ENCODE data around the gene IFNLR1.

Gene IFNLR1

GRCh38 chr1:24175033-24175755 lies 11.9 kb downstream of the IFNLR1 start:
- DNase-seq: no peak

DNA sequence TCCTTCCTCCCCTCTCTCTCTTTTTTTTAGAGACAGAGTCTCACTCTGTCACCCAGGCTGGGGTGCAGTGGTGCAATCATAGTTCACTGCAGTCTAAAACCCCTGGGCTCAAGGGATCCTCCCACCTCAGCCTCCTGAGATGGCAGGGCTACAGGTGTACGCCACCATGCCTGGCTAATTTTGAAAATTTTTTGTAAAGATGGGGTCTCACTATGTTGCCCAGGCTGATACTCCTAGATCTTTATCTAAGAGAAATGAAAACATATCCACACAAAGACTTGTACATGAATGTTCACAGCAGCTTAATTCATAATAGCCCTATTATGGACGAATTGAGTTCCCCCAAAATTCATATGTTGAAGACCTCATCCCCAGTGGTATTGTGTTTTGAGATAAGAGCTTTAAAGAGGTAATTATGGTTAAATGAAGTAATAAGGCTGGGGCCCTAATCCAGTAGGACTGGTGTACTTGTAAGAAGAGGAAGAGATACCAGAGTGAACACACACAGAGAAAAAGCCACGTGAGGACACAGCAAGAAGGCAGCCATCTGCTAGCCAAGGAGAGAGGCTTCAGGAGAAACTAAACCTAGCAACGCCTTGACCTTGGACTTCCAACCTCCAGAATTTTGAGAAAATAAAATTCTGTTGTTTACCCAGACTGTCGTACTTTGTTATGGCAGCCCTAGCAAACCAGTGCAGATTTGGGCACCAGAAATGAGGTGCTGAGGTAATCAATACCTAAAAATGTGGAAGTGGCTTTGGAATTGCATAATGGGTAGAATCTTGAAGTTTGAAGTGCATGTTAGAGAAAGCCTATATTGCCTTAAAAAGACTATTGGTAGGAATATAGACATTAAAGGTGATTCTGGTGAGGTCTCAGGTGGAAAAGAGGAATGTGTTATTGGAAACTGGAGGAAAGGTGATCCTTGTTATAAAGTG lies 13.2 kb downstream of the IFNLR1 start:
- DNase-seq: no peak

GRCh38 chr1:24172598-24172997 lies 14.5 kb downstream of the IFNLR1 start:
- no peak for DNase-seq

- DNase-seq: no peak
Measured at GRCh38 chr1:24169286-24169685, 17.8 kb downstream of the IFNLR1 start.

- DNase-seq: no peak
Measured at GRCh38 chr1:24168245-24168644, 18.8 kb downstream of the IFNLR1 start.

DNA sequence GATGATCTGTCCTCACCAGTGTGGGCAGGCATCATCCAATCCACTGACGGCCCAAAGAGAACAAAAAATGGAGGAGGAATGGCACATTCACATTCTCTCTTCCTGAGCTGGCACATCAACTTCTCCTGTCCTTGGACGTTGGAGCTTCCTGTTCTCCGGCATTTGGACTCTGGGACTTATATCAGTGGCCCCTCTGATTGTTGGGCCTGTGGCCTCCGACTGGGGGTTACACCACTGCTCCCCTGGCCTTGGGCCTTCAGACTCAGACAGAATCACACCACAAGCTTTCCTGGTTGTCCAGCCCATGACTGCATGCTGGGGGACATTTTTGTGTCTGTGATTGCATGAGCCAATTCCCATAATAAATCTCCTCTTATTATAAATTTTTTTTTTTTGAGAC lies 20.1 kb downstream of the IFNLR1 start:
- no peak for DNase-seq

- DNase-seq: no peak
Measured at GRCh38 chr1:24165500-24165899, 21.6 kb downstream of the IFNLR1 start.

GRCh38 chr1:24164004-24164403 lies 23.1 kb downstream of the IFNLR1 start:
- DNase-seq: no peak

DNA sequence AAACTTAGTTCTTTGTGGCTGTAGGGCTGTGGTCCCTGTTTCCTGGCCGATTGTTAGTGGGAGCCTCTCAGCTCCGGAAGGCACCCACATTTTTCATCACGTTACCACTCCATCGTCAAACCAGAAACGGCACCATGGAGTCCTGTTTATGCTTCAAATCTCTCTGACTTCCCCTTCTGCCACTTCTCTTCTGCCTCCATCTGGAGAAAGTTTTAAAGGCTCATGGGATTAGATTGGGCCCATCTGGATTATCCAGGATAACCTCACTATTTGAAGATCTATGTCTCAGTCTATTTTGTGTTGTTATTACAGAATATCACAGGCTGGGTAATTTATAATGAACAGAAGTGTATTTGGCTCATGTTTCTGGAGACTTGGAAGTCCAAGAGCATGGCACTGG lies 24.9 kb downstream of the IFNLR1 start:
- peak; percentile 87 to 96 for DNase-seq

DNA sequence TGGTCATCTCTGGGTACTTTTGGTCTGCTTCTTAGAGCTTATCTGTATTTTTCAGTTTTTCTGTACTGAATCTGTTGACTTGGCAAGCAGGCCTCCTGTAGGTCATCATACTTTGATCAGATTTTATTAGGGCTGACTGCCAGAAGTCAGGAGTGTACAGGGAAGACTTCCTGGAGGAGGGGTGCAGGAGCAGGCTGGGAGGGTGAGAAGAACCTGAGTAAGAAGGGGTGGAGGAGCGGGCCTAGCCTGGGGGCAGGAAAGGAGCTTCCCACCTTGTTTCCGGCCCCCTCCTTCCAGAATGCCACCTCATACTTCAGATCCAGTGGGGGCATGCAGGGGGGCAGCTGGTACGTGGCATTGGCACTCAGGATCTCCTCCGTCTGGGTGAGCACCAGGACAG lies 25.8 kb downstream of the IFNLR1 start:
- DNase-seq: no peak

DNA sequence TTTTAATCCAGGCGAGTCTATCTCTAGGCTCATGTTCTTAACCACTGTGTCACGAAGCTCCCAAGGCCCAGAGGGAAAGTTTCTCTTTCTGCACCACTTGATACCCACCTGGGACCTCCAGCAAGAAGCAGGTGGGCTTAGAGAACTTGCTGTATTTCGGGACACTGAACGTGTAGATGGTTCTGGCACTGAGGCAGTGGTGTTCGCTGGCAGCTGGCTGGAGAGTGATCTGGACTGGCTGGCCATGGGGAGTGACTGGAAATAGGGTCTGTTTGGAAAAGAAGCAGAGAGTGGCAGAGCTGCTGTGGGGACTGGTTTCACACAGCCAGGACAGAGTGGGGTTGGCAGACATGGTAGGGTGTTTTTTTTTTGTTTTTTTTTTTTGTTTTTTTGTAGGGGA lies 27.7 kb downstream of the IFNLR1 start:
- DNase-seq: no peak

DNA sequence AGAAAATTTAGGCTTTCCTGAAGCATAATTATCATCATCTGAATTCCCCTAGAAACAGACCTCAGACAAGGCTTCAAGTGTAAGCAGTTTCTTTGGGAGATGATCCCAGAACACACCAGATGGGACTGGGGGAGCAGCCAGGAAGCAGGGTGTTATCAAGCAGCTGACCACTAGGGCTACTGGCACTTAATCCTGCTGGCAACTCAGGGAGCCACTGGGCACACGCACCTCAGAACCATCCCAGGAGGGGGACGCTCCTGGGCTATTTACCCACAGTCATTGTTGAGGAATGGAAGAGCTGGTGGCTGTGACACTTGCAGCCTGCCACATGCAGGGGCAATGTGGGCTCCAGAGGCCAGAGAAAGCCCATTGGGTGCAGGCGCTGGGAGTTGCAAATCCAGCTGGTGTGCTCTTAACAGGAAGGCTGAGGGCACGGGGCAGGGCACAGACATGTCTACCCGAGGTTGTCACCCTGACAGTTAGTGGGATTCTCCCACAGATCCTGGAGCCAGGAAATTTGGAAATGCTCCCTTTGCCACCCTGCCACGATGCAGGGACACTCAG lies 29.1 kb downstream of the IFNLR1 start:
- peak in 1 of 2 experiments; percentile 61 for DNase-seq

GRCh38 chr1:24156542-24157260 lies 30.4 kb downstream of the IFNLR1 start:
- DNase-seq: no peak

GRCh38 chr1:24155011-24155782 lies 31.9 kb downstream of the IFNLR1 start:
- DNase-seq: no peak

DNA sequence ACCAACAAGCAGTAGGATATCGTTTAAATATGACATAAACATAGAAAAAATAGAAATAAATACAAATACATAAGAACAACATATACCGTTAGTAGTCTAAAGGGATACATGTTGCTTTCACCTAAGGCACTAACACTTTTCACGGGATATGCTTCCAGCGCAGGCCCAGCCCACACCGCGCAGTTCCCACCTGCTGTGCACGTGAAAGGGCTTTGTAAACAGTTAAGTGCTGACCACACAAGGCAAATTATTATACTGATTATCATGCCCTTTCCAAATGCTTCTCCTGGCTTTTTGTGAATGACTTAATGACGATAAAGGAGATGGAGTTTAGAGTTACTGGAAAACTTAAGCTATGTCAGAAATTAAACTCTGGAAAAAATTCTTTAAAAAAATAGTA lies 32.9 kb downstream of the IFNLR1 start:
- no peak for DNase-seq

- no peak for DNase-seq
Measured at GRCh38 chr1:24152631-24153494, 34.2 kb downstream of the IFNLR1 start.

GRCh38 chr1:24151175-24151533 lies 35.9 kb downstream of the IFNLR1 start:
- DNase-seq: no peak

DNA sequence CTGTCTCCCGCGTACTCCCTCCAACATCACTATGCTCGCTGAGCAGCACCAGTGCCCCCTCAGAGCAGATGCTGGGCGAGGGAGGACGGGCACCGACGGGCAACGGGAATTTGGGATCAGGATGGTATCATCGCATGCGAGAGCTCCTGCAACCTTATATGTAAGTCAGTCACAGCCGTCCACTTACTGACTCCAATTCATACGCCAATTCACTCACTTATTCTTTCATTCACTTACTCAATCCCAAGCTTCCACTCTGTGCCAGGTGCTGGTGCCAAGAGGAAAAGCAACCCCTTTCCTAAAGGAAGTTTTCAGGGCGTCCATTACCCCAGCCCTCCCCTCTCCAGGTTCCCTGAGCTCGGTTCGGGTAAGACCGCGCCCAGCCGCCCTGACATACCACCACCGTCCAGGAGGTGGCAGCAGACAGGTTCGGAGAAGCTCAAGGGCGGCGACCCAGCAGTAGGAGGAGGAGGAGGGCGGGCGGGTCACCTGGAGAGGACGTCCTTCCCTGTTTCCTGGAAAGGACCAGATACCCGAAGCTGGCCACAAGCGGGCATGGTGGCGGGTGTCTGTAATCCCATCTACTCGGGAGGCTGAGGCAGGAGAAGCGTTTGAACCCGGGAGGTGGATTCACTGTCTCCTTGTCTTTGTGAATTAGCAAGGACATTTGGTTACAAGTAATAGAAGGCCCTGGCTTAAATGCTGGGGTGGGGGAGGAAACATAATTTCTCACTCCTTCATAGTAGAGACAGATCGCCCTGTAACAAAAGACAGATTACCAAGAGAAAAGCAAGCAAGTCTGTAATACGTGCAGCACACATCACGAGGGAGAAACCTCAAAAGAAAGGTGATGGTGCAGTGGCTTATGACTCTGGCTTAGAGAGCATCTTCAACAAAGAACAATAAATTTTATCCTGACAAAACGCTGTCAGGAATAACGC lies 36.6 kb downstream of the IFNLR1 start:
- DNase-seq: peak; percentile 78

DNA sequence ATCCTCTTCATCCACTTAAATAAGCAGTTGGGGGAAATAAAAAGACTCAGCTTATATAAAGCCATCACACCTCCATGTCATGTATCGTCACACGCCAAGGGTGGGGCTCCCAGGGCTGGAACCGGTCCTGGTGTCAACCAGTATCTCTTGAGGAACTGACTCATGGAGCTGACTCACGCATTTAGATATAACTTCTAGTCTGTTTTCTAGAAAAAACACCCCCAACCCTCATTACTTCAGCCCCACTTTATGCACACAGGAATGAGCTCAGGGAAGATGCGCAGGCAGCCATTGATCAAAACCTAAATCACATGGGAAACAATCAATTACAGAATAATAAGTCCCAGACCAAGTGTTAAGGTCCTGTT lies 37.2 kb downstream of the IFNLR1 start:
- no peak for DNase-seq

DNA sequence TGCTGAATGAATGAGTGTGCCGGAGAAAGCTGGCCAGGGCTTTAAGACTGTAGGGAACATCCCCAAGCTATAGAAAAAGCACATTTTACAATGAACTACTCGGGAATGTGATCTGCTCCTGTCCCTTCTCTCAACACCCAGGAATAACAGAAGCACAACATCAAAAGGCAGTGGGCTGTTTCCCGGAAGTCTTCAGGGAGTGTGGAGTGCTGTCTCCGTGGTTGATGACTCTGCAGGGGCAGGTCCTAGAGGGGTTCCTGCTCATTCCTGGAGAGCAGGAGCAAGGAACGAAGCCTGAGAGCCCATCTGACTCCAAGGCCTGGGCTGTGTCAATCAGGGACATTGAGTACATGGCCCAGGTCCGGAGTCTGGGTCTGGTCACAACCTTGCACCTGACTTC lies 39.3 kb downstream of the IFNLR1 start:
- DNase-seq: no peak
